ENCODE results near the gene RBFOX1.
A peak's percentile ranks its signal among the peaks of the same experiment; 100 is the strongest.

Gene RBFOX1

GRCh38 chr16:7376227-7376626 is 43.6 kb downstream of the RBFOX1 start:
- DNase-seq: no peak

- no peak for DNase-seq
These were observed 44.6 kb downstream of the RBFOX1 start for GRCh38 chr16:7377231-7377630.

- no peak for DNase-seq
These were observed 45.5 kb downstream of the RBFOX1 start for GRCh38 chr16:7378024-7378695.

- DNase-seq: no peak
These were observed 47.8 kb downstream of the RBFOX1 start for GRCh38 chr16:7380441-7380840.

- no peak for DNase-seq
These were observed 48.3 kb downstream of the RBFOX1 start for GRCh38 chr16:7380911-7381310.

- no peak for DNase-seq
These were observed 49.0 kb downstream of the RBFOX1 start for GRCh38 chr16:7381671-7382070.

- DNase-seq: no peak
These were observed 49.9 kb downstream of the RBFOX1 start for GRCh38 chr16:7382521-7382920.

- no peak for DNase-seq
These were observed 58.3 kb downstream of the RBFOX1 start for GRCh38 chr16:7390974-7391373.

- no peak for DNase-seq
These were observed 59.0 kb downstream of the RBFOX1 start for GRCh38 chr16:7391694-7392093.

- no peak for DNase-seq
These were observed 59.6 kb downstream of the RBFOX1 start for GRCh38 chr16:7392206-7392605.

- no peak for DNase-seq
These were observed 61.0 kb downstream of the RBFOX1 start for GRCh38 chr16:7393680-7394079.

GRCh38 chr16:7394720-7395336 is 62.2 kb downstream of the RBFOX1 start:
- no peak for DNase-seq

GRCh38 chr16:7397901-7398300 is 65.3 kb downstream of the RBFOX1 start:
- no peak for DNase-seq

GRCh38 chr16:7398536-7398935 is 65.9 kb downstream of the RBFOX1 start:
- no peak for DNase-seq

GRCh38 chr16:7399296-7399695 is 66.7 kb downstream of the RBFOX1 start:
- no peak for DNase-seq

GRCh38 chr16:7400117-7400890 is 67.7 kb downstream of the RBFOX1 start:
- DNase-seq: no peak

GRCh38 chr16:7404217-7404616 is 71.6 kb downstream of the RBFOX1 start:
- no peak for DNase-seq

GRCh38 chr16:7405166-7405565 is 72.5 kb downstream of the RBFOX1 start:
- peak; percentile 7 to 34 for DNase-seq

GRCh38 chr16:7408700-7409365 is 76.2 kb downstream of the RBFOX1 start:
- DNase-seq: no peak

GRCh38 chr16:7419441-7419840 is 86.8 kb downstream of the RBFOX1 start:
- DNase-seq: no peak

- no peak for DNase-seq
These were observed 87.4 kb downstream of the RBFOX1 start for GRCh38 chr16:7420079-7420478.

GRCh38 chr16:7420843-7421242 is 88.2 kb downstream of the RBFOX1 start:
- no peak for DNase-seq

GRCh38 chr16:7421578-7421977 is 88.9 kb downstream of the RBFOX1 start:
- DNase-seq: no peak
